A673 (cell line): ENCODE data around the gene C1orf159. TPM values are rescaled to one million over a fixed set of nuclear protein-coding genes. Genes with fewer than 3 reads are reported as not detected.

Experiments used
- BruUV-seq: library from RNA; stranded (reverse); fragments of 400-500 nt; replicated peaks from 2 replicates; lab custom pipeline; 2021; lab: Mats Ljungman, UMichigan
- CTCF ChIA-PET: fragments of 300-600 bp; sonication (Branson Sonifier 250); formaldehyde crosslinking; loops from one replicate; lab custom pipeline; 2022; ENCODE audit warnings: antibody characterized with exemption; lab: Charles Lee
- POLR2A ChIA-PET: fragments of 300-600 bp; sonication (Branson Sonifier 250); formaldehyde crosslinking; loops from one replicate; lab custom pipeline; 2022; ENCODE audit warnings: antibody characterized with exemption; ENCODE audit not compliant: low non-redundant PET; lab: Charles Lee
- DNase-seq: peaks from one replicate; pipeline ENCODE4 v3.0.0-alpha.2; 2015; ENCODE audit warnings: low spot score
- H3K27ac ChIP-seq: fragments of 200-600 bp; sonication (generic); 2 replicates; pipeline ENCODE4 v1.5.1; 2016; ENCODE audit warnings: mixed run types, low read depth, mild to moderate bottlenecking, mixed read lengths, antibody characterized with exemption, low read length; ENCODE audit not compliant: poor library complexity, severe bottlenecking
- H3K27me3 ChIP-seq: fragments of 200-600 bp; sonication (generic); replicated peaks from 2 replicates; pipeline ENCODE4 v1.6.1; 2017; ENCODE audit warnings: mixed run types, low read depth, mild to moderate bottlenecking, mixed read lengths, antibody characterized with exemption, low read length; ENCODE audit not compliant: insufficient read depth, poor library complexity
- H3K36me3 ChIP-seq: fragments of 200-600 bp; sonication (generic); 2 replicates; pipeline ENCODE4 v1.6.1; 2016; ENCODE audit warnings: mixed run types, mild to moderate bottlenecking, mixed read lengths, antibody characterized with exemption, low read length; ENCODE audit not compliant: insufficient read depth, poor library complexity, severe bottlenecking
- H3K4me1 ChIP-seq: fragments of 200-600 bp; sonication (generic); 2 replicates; pipeline ENCODE4 v1.6.1; 2017; ENCODE audit warnings: mixed run types, mild to moderate bottlenecking, mixed read lengths, antibody characterized with exemption, low read length; ENCODE audit not compliant: insufficient read depth, poor library complexity, severe bottlenecking
- H3K4me3 ChIP-seq: fragments of 200-600 bp; sonication (generic); 2 replicates; pipeline ENCODE4 v1.5.1; 2016; ENCODE audit warnings: low read depth, mixed run types, mild to moderate bottlenecking, mixed read lengths, low read length; ENCODE audit not compliant: poor library complexity, severe bottlenecking
- H3K9me3 ChIP-seq: fragments of 200-600 bp; sonication (generic); 2 replicates; pipeline ENCODE4 v1.6.1; 2016; ENCODE audit warnings: mixed run types, low read depth, mild to moderate bottlenecking, mixed read lengths, antibody characterized with exemption, low read length; ENCODE audit not compliant: poor library complexity, severe bottlenecking
- EZH2 ChIP-seq: fragments of 200-600 bp; sonication (generic); IDR thresholded peaks from 2 replicates; pipeline ENCODE4 v1.6.1; 2017; ENCODE audit warnings: borderline replicate concordance, low read depth, mild to moderate bottlenecking, mixed read lengths, antibody characterized with exemption, low read length; ENCODE audit not compliant: poor library complexity, severe bottlenecking
- intact Hi-C: fragments of 100-400 bp; cut with micrococcal nuclease; formaldehyde crosslinking; loops from one replicate; pipeline ENCODE4 v1.10.0; 2022; ENCODE audit not compliant: unreplicated experiment
- total RNA-seq: library from RNA; stranded (reverse); gene quantifications from 2 replicates; pipeline ENCODE4 v1.2.3, GENCODE V29; 2021
- TF ChIP-seq, protein P1 (sequence below): fragments of 300-800, 200-600 bp; sonication (generic); conservative IDR thresholded peaks from 2 replicates; pipeline ENCODE4 v1.5.1; 2017; ENCODE audit warnings: low read depth, mild to moderate bottlenecking, antibody characterized with exemption, low read length, moderate library complexity, mixed read lengths

The C1orf159 gene
- total RNA-seq, 1 experiment from 2014 or later = 26.8 TPM

DNA sequence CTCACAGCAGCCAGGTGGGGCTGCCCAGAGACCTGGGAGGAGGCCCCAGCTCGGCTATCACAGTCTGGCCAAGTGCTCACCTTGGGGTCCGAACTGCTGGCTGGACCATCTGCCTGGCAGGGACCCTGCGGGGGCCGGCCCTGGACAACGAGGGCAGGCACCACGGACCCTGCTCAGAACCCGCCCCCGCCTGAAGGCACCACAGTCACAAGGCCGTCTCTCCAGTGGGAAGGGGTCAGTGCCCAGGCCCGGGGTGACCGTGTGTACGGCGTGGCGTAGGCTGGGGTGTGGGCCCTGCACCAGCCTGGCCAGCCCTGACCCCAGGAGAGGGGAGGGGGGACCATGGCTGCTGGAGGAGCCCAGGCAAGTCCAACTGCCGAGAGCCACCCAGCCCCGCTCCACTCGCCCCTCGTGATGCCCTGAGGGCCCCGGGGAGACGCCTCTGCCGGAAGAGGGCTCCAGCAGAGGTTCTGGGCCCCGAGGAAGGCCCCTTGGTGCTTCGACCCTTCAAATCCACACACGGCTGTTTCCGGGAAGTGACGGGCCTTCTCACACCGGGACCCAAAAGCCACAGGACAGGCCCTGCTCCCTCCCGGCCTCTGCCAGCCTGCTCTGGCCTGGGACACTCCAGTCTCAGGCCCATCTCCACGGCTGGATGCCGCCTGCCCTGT, 30.6 kb downstream of the C1orf159 start:
- no peaks in the 10 kb centered on the region for H3K9me3 ChIP-seq
- ChIA-PET CTCF (no interaction called here), POLR2A (no interaction called here)
- TF ChIP-seq, protein P1, sequence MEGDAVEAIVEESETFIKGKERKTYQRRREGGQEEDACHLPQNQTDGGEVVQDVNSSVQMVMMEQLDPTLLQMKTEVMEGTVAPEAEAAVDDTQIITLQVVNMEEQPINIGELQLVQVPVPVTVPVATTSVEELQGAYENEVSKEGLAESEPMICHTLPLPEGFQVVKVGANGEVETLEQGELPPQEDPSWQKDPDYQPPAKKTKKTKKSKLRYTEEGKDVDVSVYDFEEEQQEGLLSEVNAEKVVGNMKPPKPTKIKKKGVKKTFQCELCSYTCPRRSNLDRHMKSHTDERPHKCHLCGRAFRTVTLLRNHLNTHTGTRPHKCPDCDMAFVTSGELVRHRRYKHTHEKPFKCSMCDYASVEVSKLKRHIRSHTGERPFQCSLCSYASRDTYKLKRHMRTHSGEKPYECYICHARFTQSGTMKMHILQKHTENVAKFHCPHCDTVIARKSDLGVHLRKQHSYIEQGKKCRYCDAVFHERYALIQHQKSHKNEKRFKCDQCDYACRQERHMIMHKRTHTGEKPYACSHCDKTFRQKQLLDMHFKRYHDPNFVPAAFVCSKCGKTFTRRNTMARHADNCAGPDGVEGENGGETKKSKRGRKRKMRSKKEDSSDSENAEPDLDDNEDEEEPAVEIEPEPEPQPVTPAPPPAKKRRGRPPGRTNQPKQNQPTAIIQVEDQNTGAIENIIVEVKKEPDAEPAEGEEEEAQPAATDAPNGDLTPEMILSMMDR = no peak
- TF ChIP-seq EZH2 = no peak
- H3K4me3 ChIP-seq = no peak overlapping the region
- no peaks in the 10 kb centered on the region for H3K27me3 ChIP-seq
- H3K36me3 ChIP-seq = no peaks in the 10 kb centered on the region
- DNase-seq = no peak
- BruUV-seq = no TSS peak
- no peak overlapping the region for H3K27ac ChIP-seq
- peaks cover 3% of the 10 kb centered on the region for H3K4me1 ChIP-seq
- intact Hi-C loops = no loop called here

DNA sequence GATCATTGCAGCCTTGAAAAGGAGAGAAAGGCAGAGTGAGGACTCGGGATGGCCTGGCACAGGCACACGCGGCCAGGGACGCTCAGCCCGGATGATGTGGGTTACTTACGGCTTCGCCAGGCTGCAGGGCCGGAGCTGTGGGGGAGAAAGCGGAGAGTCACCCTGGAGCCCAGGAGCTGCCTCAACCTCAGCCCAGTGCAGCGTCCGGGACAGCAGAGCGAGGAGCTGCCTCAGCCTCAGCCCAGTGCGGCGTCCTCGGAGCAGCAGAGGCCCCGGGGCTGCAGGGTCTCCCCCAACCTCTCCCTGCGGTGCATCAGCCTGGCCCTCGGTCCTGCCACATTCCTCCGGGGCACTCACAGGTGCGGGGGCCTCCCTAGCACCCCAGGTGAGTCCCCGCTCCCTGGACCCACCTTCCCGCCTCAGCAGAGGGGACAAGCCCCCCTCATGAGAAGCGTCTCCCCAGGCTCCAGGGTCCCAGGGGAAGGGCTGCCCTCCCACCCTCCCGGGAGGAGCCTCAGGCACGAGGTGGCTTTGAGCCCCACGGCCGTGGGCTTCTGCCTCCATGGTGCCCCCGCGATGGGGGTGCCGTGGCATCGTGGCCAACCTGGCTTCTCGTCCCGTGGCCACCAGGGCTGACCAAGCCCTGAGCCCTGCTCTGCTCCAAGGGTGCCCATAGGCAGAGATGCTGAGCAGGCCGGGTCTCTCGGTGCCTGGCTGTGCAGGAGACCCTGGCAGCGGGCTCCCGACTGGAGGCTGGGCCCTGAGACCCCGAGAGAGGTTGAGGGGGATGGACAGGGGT, 31.3 kb downstream of the C1orf159 start:
- no peak for TF ChIP-seq EZH2
- TF ChIP-seq, protein P1 = no peak
- BruUV-seq = no TSS peak
- DNase-seq = no peak
- ChIA-PET CTCF (no interaction called here), POLR2A (no interaction called here)
- intact Hi-C loops = no loop called here
- no peaks in the 10 kb centered on the region for H3K36me3 ChIP-seq
- no peak overlapping the region for H3K27ac ChIP-seq
- no peaks in the 10 kb centered on the region for H3K27me3 ChIP-seq
- peaks cover 10% of the 10 kb centered on the region for H3K4me1 ChIP-seq
- H3K9me3 ChIP-seq = no peaks in the 10 kb centered on the region
- H3K4me3 ChIP-seq = no peak overlapping the region

DNA sequence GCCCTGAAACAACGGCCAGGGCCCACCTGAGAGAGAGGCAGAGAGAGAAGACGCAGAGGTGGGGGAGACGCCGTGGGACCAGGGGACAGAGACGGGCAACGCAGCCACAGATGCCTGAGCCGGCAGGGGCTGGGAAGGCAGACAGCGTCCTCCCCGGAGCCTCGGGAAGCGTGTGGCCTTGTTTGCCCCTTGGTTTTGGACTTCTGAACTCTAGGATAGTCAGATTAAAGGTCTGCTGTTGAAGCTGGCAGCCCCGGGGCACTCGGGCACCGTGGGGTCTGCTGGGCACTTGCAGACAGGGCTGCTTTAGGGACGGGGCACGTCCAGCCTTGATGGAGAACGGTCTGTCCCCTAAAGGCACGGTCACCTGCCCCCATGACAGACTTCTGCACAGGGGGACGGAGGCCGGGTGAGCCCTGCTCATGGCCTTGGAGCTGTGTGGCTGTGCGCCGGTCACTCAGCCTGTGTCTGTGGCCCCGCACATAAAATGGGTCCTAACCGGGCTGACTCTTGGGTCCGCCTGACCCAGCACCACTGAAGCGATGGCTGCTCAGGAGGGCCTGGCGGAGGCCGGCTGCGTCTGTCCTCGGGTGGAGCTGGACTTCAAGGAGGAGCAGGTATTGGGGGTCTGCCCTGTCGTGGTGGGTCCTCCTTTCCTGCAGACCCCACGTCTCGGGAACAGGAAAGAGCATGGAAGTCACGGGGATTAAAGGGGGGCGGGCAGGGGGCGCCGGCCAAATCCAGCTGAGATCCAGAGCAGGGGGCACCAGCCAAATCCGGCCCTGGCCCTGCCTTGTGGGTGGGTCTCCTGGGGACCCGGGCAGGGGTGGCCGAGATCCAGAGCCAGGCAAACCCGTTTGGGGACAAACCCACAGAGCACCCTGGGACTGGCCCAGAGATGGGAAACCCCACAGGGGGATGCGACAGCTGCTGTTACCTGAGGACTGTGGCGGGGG, 32.2 kb downstream of the C1orf159 start:
- H3K36me3 ChIP-seq = no peaks in the 10 kb centered on the region
- no peaks in the 10 kb centered on the region for H3K27me3 ChIP-seq
- H3K4me1 ChIP-seq = peaks cover 15% of the 10 kb centered on the region
- H3K27ac ChIP-seq = no peak overlapping the region
- TF ChIP-seq EZH2 = no peak
- TF ChIP-seq, protein P1 = no peak
- H3K4me3 ChIP-seq = no peak overlapping the region
- H3K9me3 ChIP-seq = no peaks in the 10 kb centered on the region
- DNase-seq = no peak
- no TSS peak for BruUV-seq
- intact Hi-C loops = no loop called here
- ChIA-PET CTCF (no interaction called here), POLR2A (no interaction called here)
